K562 (cell line): ENCODE data around the gene CCDC136.

ENCODE experiments used
- BRD9 ChIP-seq: fragments of 450-650 bp; IDR thresholded peaks from 2 replicates; pipeline ENCODE4 v1.6.1; 2018; ENCODE audit warnings: low read depth; ENCODE audit not compliant: partially characterized antibody
- CREB1 ChIP-seq, 2 experiments: sonication (generic) in 1 of 2; formaldehyde crosslinking in 1 of 2; IDR thresholded peaks; 2 replicates each; pipeline versions ENCODE4 v1.6.1 to v1.8.0; 2012 to 2022; ENCODE audit warnings: inconsistent platforms in 1 of 2, mild to moderate bottlenecking in 1 of 2, missing genetic modification reagents in 1 of 2, moderate library complexity in 1 of 2
- FOSL1 ChIP-seq: fragments of 200-800 bp; sonication (Bioruptor generic); conservative IDR thresholded peaks from 2 replicates; pipeline ENCODE4 v1.6.1; 2016; ENCODE audit warnings: missing genetic modification characterization, missing compliant biosample characterization
- GABPA ChIP-seq: fragments of 200-800 bp; sonication (Bioruptor generic); conservative IDR thresholded peaks from 2 replicates; pipeline ENCODE4 v1.6.1; 2016; ENCODE audit warnings: low read depth, missing genetic modification characterization, missing compliant biosample characterization
- GATAD2A ChIP-seq: fragments of 450-650 bp; IDR thresholded peaks from 2 replicates; pipeline ENCODE4 v1.6.1; 2017
- GTF2A2 ChIP-seq: IDR thresholded peaks from 2 replicates; pipeline ENCODE4 v1.6.1; 2016; ENCODE audit warnings: mild to moderate bottlenecking, missing genetic modification characterization, missing compliant biosample characterization
- SP2 ChIP-seq: IDR thresholded peaks from 2 replicates; pipeline ENCODE4 v1.6.1; 2011; ENCODE audit warnings: mild to moderate bottlenecking, low read depth, low read length, moderate library complexity; ENCODE audit not compliant: poor library complexity, severe bottlenecking; ENCODE audit errors: extremely low read depth
- TF ChIP-seq, protein P1 (sequence below): sonication (generic); formaldehyde crosslinking; IDR thresholded peaks from 2 replicates; pipeline ENCODE4 v1.8.0; 2023; ENCODE audit warnings: missing genetic modification reagents, mild to moderate bottlenecking, borderline replicate concordance
- TF ChIP-seq, protein P2 (sequence below): fragments of 450-650 bp; IDR thresholded peaks from 2 replicates; pipeline ENCODE4 v1.6.1; 2018; ENCODE audit not compliant: partially characterized antibody

GRCh38 chr7:128801003-128801402, 9.2 kb downstream of the CCDC136 start:
- no peak for TF ChIP-seq BRD9
- TF ChIP-seq GATAD2A = no peak
- no peak for TF ChIP-seq GABPA (tag)
- TF ChIP-seq CREB1 (IDR thresholded peaks at IDR 0.05) = no peak
- no peak for TF ChIP-seq CREB1 (CRISPR knock-in tag; IDR thresholded peaks at IDR 0.05)
- TF ChIP-seq, protein P1, sequence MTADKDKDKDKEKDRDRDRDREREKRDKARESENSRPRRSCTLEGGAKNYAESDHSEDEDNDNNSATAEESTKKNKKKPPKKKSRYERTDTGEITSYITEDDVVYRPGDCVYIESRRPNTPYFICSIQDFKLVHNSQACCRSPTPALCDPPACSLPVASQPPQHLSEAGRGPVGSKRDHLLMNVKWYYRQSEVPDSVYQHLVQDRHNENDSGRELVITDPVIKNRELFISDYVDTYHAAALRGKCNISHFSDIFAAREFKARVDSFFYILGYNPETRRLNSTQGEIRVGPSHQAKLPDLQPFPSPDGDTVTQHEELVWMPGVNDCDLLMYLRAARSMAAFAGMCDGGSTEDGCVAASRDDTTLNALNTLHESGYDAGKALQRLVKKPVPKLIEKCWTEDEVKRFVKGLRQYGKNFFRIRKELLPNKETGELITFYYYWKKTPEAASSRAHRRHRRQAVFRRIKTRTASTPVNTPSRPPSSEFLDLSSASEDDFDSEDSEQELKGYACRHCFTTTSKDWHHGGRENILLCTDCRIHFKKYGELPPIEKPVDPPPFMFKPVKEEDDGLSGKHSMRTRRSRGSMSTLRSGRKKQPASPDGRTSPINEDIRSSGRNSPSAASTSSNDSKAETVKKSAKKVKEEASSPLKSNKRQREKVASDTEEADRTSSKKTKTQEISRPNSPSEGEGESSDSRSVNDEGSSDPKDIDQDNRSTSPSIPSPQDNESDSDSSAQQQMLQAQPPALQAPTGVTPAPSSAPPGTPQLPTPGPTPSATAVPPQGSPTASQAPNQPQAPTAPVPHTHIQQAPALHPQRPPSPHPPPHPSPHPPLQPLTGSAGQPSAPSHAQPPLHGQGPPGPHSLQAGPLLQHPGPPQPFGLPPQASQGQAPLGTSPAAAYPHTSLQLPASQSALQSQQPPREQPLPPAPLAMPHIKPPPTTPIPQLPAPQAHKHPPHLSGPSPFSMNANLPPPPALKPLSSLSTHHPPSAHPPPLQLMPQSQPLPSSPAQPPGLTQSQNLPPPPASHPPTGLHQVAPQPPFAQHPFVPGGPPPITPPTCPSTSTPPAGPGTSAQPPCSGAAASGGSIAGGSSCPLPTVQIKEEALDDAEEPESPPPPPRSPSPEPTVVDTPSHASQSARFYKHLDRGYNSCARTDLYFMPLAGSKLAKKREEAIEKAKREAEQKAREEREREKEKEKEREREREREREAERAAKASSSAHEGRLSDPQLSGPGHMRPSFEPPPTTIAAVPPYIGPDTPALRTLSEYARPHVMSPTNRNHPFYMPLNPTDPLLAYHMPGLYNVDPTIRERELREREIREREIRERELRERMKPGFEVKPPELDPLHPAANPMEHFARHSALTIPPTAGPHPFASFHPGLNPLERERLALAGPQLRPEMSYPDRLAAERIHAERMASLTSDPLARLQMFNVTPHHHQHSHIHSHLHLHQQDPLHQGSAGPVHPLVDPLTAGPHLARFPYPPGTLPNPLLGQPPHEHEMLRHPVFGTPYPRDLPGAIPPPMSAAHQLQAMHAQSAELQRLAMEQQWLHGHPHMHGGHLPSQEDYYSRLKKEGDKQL = no peak
- no peak for TF ChIP-seq SP2
- TF ChIP-seq, protein P2, sequence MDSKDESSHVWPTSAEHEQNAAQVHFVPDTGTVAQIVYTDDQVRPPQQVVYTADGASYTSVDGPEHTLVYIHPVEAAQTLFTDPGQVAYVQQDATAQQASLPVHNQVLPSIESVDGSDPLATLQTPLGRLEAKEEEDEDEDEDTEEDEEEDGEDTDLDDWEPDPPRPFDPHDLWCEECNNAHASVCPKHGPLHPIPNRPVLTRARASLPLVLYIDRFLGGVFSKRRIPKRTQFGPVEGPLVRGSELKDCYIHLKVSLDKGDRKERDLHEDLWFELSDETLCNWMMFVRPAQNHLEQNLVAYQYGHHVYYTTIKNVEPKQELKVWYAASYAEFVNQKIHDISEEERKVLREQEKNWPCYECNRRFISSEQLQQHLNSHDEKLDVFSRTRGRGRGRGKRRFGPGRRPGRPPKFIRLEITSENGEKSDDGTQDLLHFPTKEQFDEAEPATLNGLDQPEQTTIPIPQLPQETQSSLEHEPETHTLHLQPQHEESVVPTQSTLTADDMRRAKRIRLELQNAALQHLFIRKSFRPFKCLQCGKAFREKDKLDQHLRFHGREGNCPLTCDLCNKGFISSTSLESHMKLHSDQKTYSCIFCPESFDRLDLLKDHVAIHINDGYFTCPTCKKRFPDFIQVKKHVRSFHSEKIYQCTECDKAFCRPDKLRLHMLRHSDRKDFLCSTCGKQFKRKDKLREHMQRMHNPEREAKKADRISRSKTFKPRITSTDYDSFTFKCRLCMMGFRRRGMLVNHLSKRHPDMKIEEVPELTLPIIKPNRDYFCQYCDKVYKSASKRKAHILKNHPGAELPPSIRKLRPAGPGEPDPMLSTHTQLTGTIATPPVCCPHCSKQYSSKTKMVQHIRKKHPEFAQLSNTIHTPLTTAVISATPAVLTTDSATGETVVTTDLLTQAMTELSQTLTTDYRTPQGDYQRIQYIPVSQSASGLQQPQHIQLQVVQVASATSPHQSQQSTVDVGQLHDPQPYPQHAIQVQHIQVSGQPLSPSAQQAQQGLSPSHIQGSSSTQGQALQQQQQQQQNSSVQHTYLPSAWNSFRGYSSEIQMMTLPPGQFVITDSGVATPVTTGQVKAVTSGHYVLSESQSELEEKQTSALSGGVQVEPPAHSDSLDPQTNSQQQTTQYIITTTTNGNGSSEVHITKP = no peak
- no peak for TF ChIP-seq FOSL1 (tag)
- TF ChIP-seq GTF2A2 (tag) = no peak
